GM18870 (cell line): ENCODE measurements around the gene HOXA13.

ENCODE experiments used
- ATAC-seq: cut with Tn5 transposase; IDR thresholded peaks from one replicate; pipeline ENCODE4 v1.9.1; 2021; ENCODE audit warnings: moderate library complexity; ENCODE audit not compliant: unreplicated experiment

HOXA13 gene

DNA sequence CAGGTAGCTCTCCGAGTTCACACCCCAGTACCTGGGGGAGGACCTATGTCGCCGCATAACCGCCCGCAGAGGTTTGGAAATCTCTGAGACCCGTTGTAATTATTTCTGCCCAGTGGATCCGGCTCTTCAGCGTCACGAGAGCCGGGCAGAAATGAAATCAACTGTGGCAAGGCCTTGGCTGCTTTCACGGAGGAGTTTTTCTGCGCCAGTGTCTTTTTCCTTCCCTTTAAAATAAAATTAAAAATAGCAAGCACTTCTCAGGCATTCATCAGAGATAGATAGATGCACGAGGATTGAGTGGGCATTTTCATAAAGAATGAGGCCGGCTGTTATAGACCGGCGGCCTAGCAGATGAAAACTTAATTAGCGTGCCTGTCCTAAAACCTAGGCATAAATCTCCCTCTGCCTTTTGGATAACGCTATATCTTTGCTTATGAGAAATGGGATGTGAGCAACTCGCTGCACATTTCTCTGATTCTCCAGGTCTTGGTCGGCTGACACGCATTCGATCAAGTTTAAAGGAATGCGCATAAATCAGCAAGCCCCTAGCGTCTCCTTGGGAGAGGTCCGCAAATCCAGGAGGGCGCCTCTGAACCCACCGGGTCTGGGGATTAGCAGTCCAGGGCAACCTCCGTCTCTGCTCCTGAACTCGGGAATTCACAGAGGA lies 6.4 kb downstream of the HOXA13 start:
- ATAC-seq = no peak

DNA sequence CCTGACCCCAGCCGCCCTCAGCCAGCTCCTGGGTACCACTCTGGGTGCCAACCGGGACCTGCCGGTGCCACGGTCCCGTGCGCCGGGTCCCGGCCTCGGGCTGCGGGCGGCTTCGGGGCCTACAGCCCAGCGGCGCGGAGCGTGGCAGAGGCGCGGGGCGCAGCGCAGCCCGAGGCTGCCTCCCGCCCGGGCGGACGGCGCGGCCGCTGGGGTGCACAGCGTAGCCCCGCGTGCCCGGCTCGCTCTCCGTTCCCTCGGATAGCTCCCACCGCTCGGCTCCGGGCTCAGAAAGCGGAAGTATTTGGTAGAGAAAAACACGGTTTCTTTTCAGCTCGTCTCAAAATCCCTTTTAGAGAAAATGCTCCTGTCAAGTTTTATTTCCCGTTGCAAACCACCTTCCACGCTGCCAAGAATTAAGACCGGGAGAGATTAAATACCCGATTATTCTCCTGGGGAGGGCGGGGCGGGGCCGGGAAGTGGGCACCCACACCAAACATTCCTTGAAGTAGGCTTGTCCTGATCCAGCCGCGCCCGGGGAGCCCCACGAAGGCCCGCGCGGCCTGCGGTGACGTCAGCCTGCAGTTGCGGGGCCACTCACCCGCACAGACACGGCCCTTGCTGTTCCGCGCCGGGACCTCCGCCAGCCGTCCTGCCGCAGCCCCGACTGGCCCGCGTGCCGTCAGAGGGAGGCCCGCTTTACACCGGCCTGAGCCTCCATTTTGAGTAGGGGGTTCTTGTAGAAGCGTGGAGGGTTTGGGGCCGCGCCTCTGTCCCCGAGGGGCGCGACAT lies 7.2 kb downstream of the HOXA13 start:
- no peak for ATAC-seq

DNA sequence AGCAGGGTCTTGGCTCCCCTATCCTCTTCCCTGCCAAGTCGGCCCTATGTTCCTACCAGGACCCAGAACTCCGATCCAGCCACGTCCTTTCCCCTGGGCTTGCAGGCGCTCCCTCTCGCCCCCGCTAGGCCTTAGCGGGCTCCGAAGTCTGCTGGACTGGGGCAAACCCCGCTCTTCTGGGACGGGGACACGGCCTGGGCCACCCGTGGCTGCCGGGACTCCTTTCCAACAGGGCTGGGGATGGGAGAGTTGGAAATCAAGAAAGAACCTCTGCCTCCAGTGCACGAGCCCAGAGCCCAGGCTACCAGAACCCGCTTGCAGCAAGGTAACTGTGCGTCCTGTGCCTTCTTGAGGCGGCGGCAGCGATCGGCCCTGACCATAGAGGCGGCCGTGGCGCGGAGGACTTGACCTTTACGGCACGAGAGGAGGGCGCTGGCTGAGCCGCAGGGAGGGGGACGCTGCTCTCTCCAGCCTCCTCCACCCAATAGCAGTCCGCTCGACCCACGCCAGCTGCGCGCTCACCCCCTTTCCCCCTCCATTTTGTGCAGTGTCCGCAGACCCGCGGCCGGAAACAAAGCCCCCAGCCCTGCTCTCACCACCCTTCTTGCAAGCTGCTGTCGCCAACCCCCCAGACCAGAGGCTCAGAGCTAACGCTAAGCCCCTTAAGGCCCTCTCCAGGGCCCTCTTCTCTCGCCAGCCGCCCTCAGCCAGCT lies 7.9 kb downstream of the HOXA13 start:
- ATAC-seq = no peak

DNA sequence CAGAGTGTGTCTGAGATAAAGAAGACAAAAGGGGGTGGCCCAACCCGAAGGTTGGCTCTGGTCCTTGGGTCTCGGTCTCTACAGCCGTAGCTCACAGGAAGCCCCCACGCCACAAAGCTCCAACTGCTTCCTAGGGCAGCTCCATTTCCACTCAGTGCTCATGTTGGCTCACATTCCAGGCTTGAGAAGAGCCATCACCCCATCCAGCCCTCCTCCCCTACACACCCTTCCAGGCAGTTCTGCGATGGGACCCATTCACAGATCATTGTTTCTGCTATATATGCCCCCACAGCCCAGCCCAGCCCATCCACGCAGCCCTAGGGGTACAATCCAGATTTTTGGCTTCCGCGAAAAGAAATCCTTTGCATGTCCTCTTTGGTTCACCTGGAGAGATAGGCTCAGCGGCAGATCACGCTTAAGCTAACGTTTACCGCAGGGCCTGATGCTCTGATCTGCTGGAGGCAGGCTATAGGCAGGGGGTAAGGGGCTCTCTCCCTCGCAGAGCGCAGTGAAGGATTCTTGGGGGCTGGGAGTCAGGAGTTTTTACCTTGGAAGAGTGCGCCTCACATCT lies 8.6 kb downstream of the HOXA13 start:
- no peak for ATAC-seq

DNA sequence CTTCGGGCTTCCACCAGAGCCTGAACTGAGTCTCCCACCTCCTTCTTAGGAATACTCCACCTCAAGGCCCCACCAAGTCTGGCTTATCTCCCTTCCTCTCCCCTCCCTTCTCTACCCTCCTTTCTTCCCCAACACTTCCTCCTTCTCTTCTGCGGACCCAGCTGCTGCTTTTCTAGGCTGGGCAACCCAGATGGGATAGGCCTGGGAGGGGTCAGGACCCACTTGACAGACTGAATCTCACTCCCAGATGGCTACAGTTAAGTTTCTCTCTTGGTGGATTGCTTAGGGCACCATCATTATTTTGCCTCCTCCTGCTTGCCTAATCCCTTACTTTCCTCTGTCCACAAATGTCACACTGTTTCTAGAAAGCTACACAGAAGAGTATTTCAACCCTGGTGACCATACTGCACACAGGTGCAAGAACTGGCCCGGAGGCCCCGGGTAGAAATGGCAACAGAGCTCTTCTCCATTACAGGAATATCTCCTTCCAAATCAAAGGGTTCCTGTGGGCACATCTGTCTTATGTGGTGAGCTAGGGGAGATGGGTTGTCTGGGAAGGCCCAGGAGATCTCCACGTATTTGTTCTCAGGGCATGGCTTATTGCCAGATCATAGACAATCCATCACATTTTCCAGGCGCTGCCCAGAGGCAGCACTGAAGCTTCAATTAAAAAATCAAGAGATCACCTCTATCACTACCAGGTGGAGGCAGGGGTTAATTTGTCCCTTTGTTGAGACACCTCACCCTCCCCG lies 9.7 kb downstream of the HOXA13 start:
- ATAC-seq = no peak

DNA sequence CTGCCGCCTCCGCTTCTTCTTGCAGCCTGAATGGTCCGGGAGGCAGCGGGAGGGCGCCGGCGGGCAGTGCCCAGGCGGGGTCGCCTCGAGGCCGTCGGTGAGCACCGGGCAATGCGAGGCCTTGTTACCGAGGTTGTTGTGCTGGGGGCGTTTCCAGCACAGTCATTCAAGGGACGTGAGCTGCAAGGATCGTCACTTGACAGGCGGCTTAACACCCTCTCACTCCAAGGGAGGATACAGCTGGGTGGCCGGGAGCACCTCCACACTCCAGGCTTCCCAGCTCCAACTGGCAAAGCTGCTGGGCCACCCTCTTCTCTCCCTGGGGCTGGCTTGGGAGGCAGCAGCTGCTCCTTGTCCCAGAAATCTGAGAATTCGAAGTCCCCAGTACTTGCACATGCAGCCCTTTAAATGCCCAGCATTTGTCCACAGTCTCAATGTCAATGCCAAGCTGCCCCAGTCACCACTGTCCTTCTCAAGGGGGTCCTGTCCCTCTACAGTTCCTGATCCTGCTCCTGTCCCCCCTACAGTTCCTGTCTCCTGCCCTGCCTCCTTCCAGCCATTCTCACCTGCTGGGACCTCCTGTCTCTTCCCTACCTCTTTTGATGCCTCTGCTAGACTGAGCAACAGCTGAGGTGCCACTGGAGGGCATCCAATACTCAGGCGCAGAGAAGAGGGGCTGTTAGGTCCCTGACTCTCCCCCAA lies 10.4 kb downstream of the HOXA13 start:
- ATAC-seq = no peak

DNA sequence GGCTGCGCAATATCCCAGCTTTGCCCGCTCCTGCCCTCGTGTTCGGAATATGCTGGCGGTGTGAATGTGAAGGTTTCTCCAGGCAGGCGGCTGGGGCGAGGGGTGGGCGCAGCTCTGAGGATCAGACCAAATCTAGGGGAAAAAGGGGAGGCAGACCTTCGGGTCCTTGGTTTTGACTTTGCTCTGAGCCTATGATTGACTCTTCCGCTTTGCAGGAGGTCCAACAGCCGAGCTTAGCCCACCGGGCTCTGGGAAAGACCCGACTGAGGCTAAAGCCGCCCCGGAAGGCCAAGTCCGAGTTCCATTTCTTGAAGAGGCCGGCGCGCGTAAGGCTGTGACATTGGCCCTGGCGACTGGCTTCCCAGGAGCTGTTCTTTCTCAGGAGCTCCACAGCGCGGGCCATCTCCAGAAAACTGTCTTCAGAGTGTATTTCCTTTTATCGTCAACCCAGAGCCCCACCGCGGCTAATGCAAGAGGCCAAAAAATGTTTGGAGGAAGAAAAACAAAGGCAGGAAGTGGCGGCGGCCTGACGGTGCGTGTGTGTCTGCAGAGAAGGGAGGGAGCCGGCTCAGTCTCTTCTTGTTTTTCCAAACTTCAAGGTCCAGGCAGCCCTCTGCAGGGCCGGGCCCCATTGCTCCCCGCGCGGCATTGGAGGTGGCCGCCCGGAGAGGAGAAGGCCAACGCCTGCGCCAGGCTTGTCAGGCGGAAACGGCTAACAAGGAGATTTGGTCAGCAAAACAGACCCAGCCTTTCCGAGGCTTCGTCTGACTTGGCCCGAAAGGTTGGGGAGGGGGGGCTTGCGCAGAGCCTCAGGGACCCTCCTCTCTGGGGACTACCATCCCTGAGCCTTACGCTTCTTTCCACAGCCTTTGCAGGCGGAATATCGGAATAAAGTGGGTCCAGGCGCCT lies 11.3 kb downstream of the HOXA13 start:
- no peak for ATAC-seq

DNA sequence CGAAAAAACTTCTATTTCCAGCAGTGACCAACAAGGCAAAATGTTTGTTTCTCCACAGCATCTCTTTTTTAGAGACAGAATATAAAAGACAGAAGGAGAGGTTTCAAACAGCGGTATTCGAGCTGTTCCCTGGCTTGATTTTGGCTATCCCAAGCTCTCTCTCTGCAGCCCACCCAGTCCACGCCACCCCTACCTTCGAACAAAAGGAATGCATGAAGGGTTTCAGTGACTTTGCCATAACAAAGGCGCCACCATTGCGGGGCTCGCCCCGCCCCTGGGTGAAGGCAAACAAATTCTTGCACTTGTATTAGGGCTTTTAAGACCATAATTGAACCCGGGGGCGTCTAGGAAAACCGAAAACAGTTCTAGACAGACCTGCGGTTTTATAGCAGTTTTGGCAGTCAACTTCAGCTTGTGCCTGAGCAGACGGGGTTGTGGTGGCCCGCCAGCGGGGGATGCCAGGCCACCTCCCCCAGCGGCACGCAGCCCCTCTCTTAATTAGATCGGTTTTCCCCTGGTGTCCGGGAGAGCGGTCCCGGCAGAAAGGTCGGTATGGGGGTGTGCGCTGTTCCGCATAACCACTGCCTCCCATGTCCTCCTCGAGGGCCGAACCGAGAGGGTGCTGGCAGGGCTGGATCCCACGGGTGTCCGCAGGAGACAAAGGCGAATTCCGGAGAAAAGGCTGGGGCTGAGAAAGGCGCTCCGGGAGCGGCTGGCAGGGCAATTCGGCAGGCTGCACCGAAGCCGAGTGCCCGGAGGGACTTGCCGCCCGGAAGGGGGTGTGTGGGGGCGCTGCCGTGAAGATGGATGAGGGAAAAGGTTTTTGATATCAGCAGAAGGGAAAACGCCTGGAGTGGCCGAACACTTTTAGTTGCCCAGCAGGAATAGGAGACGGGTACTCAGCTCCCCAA lies 12.2 kb downstream of the HOXA13 start:
- no peak for ATAC-seq

DNA sequence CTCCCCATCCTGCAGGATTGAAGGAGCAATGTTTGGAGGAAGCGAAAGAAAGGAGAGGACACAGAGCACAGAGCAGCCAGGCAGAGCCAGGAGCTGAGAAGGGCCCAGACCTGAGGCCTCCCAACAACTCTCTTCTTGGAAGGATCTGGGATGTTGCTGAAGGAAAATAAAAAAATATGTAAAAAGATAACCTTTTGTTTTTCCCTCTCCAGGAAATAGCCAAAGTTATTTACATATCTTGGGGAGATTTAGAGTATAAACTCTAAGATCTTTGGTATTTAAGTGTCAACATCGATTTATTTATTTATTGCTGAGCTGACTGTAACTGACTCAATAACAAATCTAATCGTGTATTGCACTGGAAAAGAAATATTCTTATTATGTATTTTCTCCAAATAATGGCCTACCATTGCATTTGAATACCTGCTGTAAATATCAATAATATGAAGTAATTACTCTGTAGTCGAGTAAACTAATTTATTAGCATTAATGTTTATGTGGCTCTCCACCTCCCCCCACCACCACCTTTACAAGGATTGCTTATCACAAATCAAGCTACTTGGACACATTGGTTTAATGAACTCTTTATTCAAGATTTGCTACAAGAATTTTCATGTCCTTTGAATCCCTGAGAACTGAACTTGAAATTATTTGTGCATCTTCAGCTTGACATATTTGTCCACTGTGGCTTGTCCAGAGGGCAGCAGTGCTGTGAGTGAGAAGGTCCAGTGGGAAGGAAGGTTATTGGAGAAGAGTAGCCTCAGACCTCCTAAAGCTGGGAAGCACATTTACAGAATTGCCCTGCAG lies 13.0 kb downstream of the HOXA13 start:
- ATAC-seq = no peak

DNA sequence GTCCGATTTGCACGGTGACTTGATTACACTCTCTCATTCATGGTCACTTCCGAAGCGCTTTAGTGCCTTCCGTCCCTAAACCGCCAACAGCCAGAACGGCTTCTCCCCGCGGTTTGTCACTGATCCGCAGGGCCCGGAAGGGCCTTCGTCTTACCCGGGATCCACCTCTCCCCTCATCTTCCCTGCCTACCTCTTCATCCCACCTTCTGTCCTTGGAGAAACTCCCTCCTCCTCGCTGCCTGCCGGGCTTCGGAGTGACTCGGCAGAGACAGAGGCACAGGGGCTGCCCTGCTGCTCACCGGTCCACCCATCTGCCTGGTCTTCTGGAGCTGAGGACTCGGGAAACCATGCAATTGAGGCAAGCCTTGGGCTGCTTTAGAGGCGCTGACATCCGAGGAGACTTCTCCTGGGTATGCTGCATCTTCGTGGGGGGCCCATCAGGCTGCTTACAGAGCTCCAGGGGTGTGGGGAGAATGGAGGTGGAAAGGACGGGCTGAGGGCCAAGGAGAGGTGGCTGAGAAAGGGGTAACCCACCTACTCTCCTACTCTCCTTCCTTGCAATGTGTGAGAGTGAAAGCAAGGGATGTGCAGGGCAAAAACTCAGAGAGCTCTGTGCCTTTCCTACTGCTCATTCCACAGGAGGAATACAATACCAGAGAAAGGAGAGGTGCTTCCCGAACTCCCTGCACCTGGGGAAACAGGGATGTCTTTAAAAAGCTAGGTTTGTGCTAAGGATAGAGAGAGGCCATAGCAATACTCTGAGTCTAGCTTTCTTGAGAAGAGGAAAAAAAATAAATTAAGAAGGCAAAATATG lies 13.8 kb downstream of the HOXA13 start:
- no peak for ATAC-seq

DNA sequence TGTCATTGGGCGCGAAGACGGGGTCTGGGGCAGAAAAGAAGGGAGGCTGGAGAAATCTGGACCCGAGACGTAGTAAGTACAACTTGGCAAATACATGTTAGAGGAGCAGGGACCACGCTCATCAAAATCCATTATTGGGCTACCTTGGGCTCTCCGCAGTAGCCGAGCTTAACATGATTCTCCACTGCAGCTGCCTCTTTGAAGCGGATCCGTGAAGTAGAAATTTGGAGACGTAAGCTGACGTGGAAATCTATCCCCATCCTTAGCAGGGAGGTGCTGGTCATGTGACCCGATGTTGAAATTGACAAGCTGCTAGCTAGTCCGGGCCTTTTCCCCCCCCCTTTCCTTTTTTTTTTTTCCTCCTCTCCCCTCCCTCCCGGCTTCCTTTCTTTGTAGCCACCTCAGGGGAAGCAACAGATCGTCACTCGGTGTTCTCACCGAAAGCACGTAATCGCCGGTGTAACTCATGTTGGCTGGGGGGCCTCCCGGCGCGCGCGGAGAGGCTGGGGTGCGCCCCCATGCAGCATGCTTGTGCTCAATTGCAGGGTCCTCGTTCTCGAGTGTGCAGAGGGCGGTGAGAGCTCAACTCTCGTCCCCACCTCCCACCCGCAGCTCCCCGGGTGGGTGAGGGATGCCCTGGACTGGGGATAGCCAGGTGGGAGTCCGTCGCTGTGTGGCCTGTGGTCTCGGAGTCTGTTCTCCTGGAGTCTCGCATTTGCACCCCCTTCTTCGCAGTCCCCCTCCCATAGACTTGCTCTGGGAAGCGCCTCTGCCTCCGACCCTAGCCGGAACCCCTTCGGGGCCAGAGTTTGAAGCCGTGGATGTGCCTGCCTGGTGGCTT lies 14.7 kb downstream of the HOXA13 start, which contains the start of gene HOXA11:
HOXA11 (minus strand) TSS at position 220 of the 841 bp plus-strand sequence; CDS start at position 132, 88 bp downstream.
- ATAC-seq = no peak

DNA sequence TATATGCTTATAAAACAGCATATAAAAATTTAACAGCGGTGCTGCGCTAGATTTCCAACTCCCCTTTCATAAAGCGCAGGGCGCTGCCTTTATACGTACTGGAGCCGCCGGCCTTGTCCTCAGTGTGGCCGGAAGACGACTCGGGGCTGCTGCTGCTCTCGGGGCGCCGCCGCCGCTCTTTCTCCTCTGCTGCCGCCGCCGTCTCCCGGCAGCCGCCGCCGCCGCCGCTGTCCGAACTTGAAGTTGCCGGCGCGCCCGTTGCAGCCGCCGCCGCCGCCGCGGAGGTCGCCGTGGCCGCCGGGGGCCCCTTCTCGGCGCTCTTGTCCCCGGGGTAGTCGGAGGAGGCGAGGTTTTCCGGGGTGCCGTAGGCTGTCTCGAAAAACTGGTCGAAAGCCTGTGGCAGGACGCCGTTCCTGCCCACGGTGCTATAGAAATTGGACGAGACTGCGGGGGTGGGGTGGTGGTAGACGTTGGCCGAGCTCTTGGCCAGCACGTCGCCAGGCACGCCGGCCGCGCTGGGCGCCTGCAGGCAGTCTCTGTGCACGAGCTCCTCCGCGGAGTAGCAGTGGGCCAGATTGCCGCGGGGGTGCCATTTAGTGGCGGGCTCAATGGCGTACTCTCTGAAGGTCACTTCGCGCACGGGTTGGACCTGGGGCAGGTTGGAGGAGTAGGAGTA lies 15.4 kb downstream of the HOXA13 start:
- ATAC-seq = no peak

DNA sequence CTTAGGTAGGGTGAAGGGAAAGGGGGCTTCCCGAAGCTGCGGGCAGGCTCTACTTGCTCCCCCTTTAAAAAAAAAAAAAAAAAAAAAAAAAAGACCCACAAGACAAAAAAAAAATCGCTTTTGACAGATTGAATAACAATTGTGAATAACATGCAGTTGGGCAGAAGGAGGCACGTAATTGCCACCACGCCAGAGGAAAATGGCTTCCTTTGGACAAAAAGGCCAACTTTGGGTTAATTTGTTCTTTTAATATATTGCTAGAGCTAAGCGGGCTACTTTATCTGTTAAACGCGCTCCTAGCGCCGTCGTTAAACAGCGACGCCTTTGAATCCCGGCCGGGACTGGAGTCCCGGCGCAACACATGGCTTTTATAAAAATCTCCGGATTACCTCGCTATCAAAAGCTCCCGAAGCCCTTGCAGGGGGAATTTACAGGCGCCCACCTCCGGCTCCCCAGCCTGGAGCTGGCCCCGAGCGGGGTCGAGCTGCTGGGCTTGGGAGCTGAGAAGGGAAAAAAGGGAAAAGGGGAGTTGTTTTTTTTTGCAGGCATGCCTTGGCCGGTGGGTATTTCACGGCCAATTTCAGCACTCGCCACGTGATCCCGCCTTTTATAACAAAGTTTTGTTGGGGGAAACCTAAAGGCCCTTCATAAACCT lies 16.1 kb downstream of the HOXA13 start:
- ATAC-seq = no peak

DNA sequence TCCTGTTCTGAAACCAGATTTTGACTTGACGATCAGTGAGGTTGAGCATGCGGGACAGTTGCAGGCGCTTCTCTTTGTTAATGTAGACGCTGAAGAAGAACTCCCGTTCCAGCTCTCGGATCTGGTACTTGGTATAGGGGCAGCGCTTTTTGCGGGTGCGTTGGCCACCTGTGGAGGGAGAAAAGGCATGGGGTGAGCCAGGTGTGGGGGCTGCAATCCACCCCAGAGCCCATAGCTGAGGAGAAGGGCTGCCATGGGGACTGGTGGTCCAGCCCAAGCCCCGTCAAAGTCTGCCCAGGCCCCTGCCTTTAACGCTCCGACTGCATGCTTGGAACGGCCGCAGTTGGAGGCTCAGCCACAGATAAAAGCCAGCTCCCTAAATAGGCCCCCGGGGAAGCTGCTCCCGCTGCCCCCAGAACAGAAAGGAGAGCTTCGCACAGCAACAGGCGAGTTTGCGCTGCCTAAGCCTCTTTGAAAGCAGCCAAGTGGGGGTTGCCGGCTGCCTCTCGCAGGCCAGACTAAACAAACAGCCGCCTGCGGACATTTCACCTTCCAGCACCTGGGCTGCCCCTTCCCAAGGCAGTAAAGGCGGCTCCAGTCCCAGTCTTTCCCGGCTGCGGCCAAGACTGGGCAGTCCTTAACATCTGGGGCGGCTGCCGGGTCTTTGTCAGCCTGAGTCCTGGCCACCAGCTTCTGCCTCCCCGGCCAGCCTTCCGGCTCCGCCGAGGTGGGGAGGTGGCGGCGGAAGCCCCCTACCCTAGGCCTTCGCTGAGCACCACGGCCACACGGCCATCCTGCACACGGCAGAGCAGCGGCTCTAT lies 16.8 kb downstream of the HOXA13 start:
- ATAC-seq = no peak
